Activated gamma-delta T cell treated with Interleukin-2 at 50 U/mL for 16 hours (primary cell): ENCODE data around the gene LETM1.

Experiments used
- DNase-seq: peaks from one replicate; pipeline ENCODE4 v3.0.0-alpha.2; 2020

LETM1 gene

GRCh38 chr4:1793496-1793840 lies 62.5 kb downstream of the LETM1 start:
- peak; percentile 23 for DNase-seq

- peak; percentile 17 for DNase-seq
Observed at GRCh38 chr4:1792832-1793495, 63.0 kb downstream of the LETM1 start, which contains the start of gene FGFR3. Gene FGFR3, plus strand, starts transcription at chr4:1793293. Its CDS starts 642 bp downstream, at chr4:1793935.

- DNase-seq, result no peak
Observed at GRCh38 chr4:1792158-1792831, 63.7 kb downstream of the LETM1 start.

GRCh38 chr4:1790005-1790404 lies 66.0 kb downstream of the LETM1 start:
- DNase-seq, result no peak

- no peak for DNase-seq
Observed at GRCh38 chr4:1789552-1789951, 66.4 kb downstream of the LETM1 start.

GRCh38 chr4:1788254-1788973 lies 67.5 kb downstream of the LETM1 start:
- DNase-seq, result no peak

GRCh38 chr4:1787411-1788077 lies 68.4 kb downstream of the LETM1 start:
- no peak for DNase-seq

- DNase-seq, result no peak
Observed at GRCh38 chr4:1786544-1787362, 69.2 kb downstream of the LETM1 start.

- DNase-seq, result no peak
Observed at GRCh38 chr4:1785592-1785991, 70.4 kb downstream of the LETM1 start.

- no peak for DNase-seq
Observed at GRCh38 chr4:1784789-1785591, 71.0 kb downstream of the LETM1 start.

GRCh38 chr4:1784395-1784788 lies 71.6 kb downstream of the LETM1 start:
- no peak for DNase-seq

GRCh38 chr4:1783970-1784369 lies 72.0 kb downstream of the LETM1 start:
- no peak for DNase-seq

- DNase-seq, result no peak
Observed at GRCh38 chr4:1783015-1783414, 72.9 kb downstream of the LETM1 start.

GRCh38 chr4:1780435-1780834 lies 75.5 kb downstream of the LETM1 start:
- DNase-seq, result no peak

- DNase-seq, result no peak
Observed at GRCh38 chr4:1779588-1780382, 76.2 kb downstream of the LETM1 start.

GRCh38 chr4:1778642-1779392 lies 77.1 kb downstream of the LETM1 start:
- no peak for DNase-seq

GRCh38 chr4:1777822-1778641 lies 77.9 kb downstream of the LETM1 start:
- no peak for DNase-seq

- no peak for DNase-seq
Observed at GRCh38 chr4:1776521-1777161, 79.3 kb downstream of the LETM1 start.
